ENCODE measurements around the gene DMKN.
"Not testable (repeated sequence)": the region's sequence is repeated elsewhere in the genome, so short reads cannot be mapped to it uniquely, and the experiment has no call there.

The DMKN gene

GRCh38 chr19:35493971-35494370 is 19.5 kb downstream of the DMKN start:
- DNase-seq, result no peak

GRCh38 chr19:35491836-35492360 is 21.6 kb downstream of the DMKN start:
- DNase-seq, result no peak

- DNase-seq, result no peak
These were observed 23.1 kb downstream of the DMKN start, which contains the start of gene KRTDAP for GRCh38 chr19:35490364-35490763. Gene KRTDAP, minus strand, starts transcription at chr19:35490464. Its CDS starts 22 bp downstream, at chr19:35490442.

GRCh38 chr19:35488677-35489076 is 24.8 kb downstream of the DMKN start:
- DNase-seq, result no peak

- no peak for DNase-seq
These were observed 25.7 kb downstream of the DMKN start for GRCh38 chr19:35487656-35488182.

- no peak for DNase-seq
These were observed 27.2 kb downstream of the DMKN start for GRCh38 chr19:35486268-35486708.

- no peak for DNase-seq
These were observed 29.0 kb downstream of the DMKN start for GRCh38 chr19:35484252-35485036.

- DNase-seq, result no peak
These were observed 30.4 kb downstream of the DMKN start for GRCh38 chr19:35483089-35483488.

GRCh38 chr19:35478794-35479677 is 34.4 kb downstream of the DMKN start:
- no peak for DNase-seq

GRCh38 chr19:35476149-35476548 is 37.3 kb downstream of the DMKN start:
- no peak for DNase-seq

- DNase-seq, result not testable (repeated sequence)
These were observed 38.9 kb downstream of the DMKN start for GRCh38 chr19:35474594-35474993.

GRCh38 chr19:35474104-35474503 is 39.3 kb downstream of the DMKN start:
- DNase-seq, result no peak

- DNase-seq, result no peak
These were observed 41.5 kb downstream of the DMKN start for GRCh38 chr19:35471946-35472345.

- not testable (repeated sequence) for DNase-seq
These were observed 42.4 kb downstream of the DMKN start for GRCh38 chr19:35471075-35471474.

GRCh38 chr19:35470128-35470527 is 43.3 kb downstream of the DMKN start:
- DNase-seq, result no peak

- peak; percentile 56 for DNase-seq
These were observed 44.8 kb downstream of the DMKN start for GRCh38 chr19:35468637-35469036.

GRCh38 chr19:35466259-35466658 is 47.2 kb downstream of the DMKN start:
- no peak for DNase-seq

- DNase-seq, result not testable (repeated sequence)
These were observed 50.5 kb downstream of the DMKN start for GRCh38 chr19:35462956-35463355.

GRCh38 chr19:35462476-35462953 is 50.9 kb downstream of the DMKN start:
- no peak for DNase-seq

- DNase-seq, result not testable (repeated sequence)
These were observed 51.7 kb downstream of the DMKN start for GRCh38 chr19:35461788-35462187.

GRCh38 chr19:35461060-35461459 is 52.4 kb downstream of the DMKN start:
- no peak for DNase-seq

GRCh38 chr19:35460608-35461007 is 52.8 kb downstream of the DMKN start:
- no peak for DNase-seq
